GM21360 (cell line): ENCODE data around the gene ACAP3.
"Not testable (repeated sequence)": the region's sequence is repeated elsewhere in the genome, so short reads cannot be mapped to it uniquely, and the experiment has no call there.

ENCODE experiments used
- ATAC-seq: cut with Tn5 transposase; IDR thresholded peaks from one replicate; pipeline ENCODE4 v1.9.1; 2021; ENCODE audit warnings: mild to moderate bottlenecking, moderate library complexity; ENCODE audit not compliant: unreplicated experiment

ACAP3 gene

GRCh38 chr1:1248009-1248913 is 59.5 kb downstream of the ACAP3 start:
- ATAC-seq, result not testable (repeated sequence)

- no peak for ATAC-seq
Observed at GRCh38 chr1:1247341-1247913, 60.3 kb downstream of the ACAP3 start.

GRCh38 chr1:1246577-1247340 is 61.0 kb downstream of the ACAP3 start, which contains the start of gene C1QTNF12:
C1QTNF12 (minus strand) TSS chr1:1246722; CDS start chr1:1246690, 32 bp downstream.
- ATAC-seq, result no peak

GRCh38 chr1:1245817-1246576 is 61.7 kb downstream of the ACAP3 start:
- ATAC-seq, result no peak

- no peak for ATAC-seq
Observed at GRCh38 chr1:1245178-1245816, 62.4 kb downstream of the ACAP3 start.

- ATAC-seq, result no peak
Observed at GRCh38 chr1:1244192-1244811, 63.4 kb downstream of the ACAP3 start.

- no peak for ATAC-seq
Observed at GRCh38 chr1:1243807-1244191, 63.9 kb downstream of the ACAP3 start.

- no peak for ATAC-seq
Observed at GRCh38 chr1:1243266-1243660, 64.5 kb downstream of the ACAP3 start.

GRCh38 chr1:1242461-1243265 is 65.1 kb downstream of the ACAP3 start:
- ATAC-seq, result no peak
